ENCODE results near the gene CELA2A. TPM values are rescaled to one million over a fixed set of nuclear protein-coding genes. Genes with fewer than 3 reads are reported as not detected.
"Not testable (repeated sequence)": the region's sequence is repeated elsewhere in the genome, so short reads cannot be mapped to it uniquely, and the experiment has no call there.

The CELA2A gene
- total RNA-seq, 3 donors from 2014 or later = not detected

DNA sequence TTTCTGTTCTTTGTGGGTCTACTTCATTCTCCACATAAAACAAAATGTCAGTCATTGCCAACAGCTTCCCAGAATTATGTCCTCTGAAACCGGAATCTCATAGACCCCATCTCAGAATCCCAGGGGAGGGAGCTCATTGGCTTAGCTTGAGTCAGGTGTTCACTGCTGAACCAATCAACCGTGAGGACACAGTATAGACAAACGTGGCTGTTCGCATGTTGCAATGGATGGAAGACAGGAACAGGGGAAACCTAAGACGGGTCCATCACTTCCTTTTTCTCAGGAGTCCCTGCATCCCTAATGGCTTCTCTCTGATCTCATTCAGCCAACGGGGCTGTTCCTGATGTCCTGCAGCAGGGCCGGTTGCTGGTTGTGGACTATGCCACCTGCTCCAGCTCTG lies 9.1 kb downstream of the CELA2A start:
- no peak overlapping the region for H3K27ac ChIP-seq
- intact Hi-C loops (cut with DNase I; ENCODE audit: low total_unique reads) = no loop called here
- no peak for DNase-seq (ENCODE audit: low spot score in 2 of 2)
- TF ChIP-seq POLR2A (IDR thresholded peaks at IDR 0.05) (no peak), POLR2AphosphoS5 (IDR thresholded peaks at IDR 0.05) (no peak)
- TF ChIP-seq, protein P1, sequence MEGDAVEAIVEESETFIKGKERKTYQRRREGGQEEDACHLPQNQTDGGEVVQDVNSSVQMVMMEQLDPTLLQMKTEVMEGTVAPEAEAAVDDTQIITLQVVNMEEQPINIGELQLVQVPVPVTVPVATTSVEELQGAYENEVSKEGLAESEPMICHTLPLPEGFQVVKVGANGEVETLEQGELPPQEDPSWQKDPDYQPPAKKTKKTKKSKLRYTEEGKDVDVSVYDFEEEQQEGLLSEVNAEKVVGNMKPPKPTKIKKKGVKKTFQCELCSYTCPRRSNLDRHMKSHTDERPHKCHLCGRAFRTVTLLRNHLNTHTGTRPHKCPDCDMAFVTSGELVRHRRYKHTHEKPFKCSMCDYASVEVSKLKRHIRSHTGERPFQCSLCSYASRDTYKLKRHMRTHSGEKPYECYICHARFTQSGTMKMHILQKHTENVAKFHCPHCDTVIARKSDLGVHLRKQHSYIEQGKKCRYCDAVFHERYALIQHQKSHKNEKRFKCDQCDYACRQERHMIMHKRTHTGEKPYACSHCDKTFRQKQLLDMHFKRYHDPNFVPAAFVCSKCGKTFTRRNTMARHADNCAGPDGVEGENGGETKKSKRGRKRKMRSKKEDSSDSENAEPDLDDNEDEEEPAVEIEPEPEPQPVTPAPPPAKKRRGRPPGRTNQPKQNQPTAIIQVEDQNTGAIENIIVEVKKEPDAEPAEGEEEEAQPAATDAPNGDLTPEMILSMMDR (IDR thresholded peaks at IDR 0.05) = no peak
- H3K4me3 ChIP-seq = no peak overlapping the region
- H3K9me3 ChIP-seq = no peaks in the 10 kb centered on the region
- H3K36me3 ChIP-seq = no peaks in the 10 kb centered on the region
- H3K27me3 ChIP-seq = no peaks in the 10 kb centered on the region
- H3K4me1 ChIP-seq = no peaks in the 10 kb centered on the region

DNA sequence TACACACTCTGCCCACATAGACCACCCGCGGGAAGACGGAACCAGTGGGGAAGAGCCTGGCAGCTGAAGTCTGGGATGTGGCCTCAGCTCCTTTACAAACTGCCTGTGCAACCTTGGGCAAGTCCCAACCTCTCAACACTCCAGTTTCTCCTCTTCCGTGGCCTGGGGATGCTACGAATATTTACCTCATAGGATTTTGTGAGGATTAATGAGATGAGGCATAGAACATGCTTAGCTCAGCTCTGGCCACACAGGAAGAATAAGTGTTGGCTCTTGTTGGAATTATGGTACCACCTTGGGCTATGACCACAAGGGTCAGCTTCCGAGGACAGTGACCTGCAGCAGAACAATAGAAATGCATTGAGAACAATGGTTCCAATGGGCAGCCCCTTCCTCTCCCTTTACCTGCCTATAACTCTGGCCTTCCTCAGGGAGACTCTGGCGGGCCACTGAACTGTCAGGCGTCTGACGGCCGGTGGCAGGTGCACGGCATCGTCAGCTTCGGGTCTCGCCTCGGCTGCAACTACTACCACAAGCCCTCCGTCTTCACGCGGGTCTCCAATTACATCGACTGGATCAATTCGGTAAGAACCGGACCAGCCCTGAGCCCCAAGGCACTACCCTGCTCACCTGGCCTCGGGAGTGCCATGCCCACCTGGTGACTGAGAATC lies 10.6 kb downstream of the CELA2A start:
- H3K36me3 ChIP-seq; H3K9me3 ChIP-seq; H3K27ac ChIP-seq; H3K4me1 ChIP-seq; H3K4me3 ChIP-seq; H3K27me3 ChIP-seq; DNase-seq (ENCODE audit: low spot score in 2 of 2); intact Hi-C loops (cut with DNase I; ENCODE audit: low total_unique reads): not testable (repeated sequence)

DNA sequence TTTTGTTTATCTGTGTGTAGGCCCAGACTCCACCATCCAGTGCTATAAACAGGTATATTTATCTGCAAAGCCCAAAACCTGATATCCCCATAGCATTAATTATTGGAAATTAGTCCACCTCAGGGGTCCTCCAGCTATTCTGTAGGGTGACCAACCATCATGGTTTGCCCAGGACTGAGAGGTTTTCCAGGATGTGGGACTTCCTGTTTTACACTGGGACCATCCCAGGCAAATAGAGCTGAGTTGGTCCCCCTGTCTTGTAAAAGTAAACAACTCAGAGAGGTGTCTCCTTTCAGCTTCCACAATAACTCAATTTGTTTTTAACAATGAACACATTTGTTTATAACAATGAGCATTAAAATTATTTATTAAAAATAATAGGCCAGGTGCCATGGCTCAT lies 11.6 kb downstream of the CELA2A start:
- Histone ChIP-seq H3K9me3 (no peaks in the 10 kb centered on the region), H3K36me3 (no peaks in the 10 kb centered on the region), H3K27me3 (no peaks in the 10 kb centered on the region), H3K4me3 (no peak overlapping the region), H3K27ac (no peak overlapping the region), H3K4me1 (no peaks in the 10 kb centered on the region)
- DNase-seq (ENCODE audit: low spot score in 2 of 2) = no peak
- no peak for TF ChIP-seq POLR2A (IDR thresholded peaks at IDR 0.05)
- no peak for TF ChIP-seq POLR2AphosphoS5 (IDR thresholded peaks at IDR 0.05)
- TF ChIP-seq, protein P1 (IDR thresholded peaks at IDR 0.05) = no peak
- intact Hi-C loops (cut with DNase I; ENCODE audit: low total_unique reads) = no loop called here

DNA sequence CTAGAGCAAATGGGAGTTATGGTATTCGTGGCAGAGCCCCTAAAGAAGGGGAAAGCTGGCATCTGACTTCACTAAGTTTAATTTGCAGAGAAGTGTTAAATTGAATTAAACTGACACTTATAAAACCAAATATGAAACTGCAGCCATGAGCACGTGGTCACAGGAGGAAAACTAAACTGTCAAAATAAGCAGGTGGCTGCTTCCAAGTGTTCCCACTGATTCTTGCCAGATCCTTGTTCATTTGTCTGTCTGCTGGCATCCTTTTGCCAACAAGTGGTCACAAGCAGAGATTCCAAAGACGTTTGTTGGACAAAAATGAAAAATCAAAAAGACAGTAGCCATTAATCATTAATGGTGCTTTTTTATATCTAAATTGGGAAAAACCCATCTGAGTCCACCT lies 12.8 kb downstream of the CELA2A start:
- intact Hi-C loops (cut with DNase I; ENCODE audit: low total_unique reads) = no loop called here
- DNase-seq (ENCODE audit: low spot score in 2 of 2) = no peak
- Histone ChIP-seq H3K27me3 (no peaks in the 10 kb centered on the region), H3K9me3 (no peaks in the 10 kb centered on the region), H3K4me3 (no peak overlapping the region), H3K36me3 (no peaks in the 10 kb centered on the region), H3K4me1 (no peaks in the 10 kb centered on the region), H3K27ac (no peak overlapping the region)
- TF ChIP-seq POLR2A (IDR thresholded peaks at IDR 0.05) (no peak), POLR2AphosphoS5 (IDR thresholded peaks at IDR 0.05) (no peak)
- TF ChIP-seq, protein P1 (IDR thresholded peaks at IDR 0.05) = no peak

DNA sequence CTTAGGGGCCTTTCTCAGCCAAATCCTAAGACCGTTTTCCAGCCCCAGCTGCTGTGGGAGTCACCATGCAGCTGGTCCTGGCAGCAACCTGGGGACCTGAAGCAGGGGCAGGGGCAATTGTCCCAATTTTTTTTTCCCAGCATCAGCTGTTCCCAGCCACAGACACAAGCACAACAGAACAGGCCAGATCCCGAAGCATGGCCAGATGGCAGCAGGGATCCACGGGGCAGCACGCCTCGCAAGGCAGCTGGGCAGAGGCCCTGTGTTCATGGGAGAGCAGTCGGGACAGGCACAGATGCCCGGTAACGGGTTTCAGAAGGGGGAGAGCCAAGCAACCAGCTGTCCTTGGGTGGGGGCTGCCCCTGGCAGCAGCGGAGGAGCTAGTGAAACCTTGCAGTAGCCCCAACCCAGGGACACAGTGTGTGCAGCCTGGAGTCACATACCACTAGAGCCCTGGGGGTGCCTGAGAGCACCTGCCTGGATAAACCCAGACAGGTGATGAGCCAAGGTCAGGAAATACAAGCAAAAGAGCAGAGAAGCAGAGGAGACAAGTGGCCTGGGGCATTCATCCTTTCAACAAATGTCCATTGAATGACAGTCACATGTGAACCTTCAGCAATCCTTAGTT lies 13.4 kb downstream of the CELA2A start:
- H3K4me1 ChIP-seq; H3K27ac ChIP-seq; H3K4me3 ChIP-seq; DNase-seq (ENCODE audit: low spot score in 2 of 2); intact Hi-C loops (cut with DNase I; ENCODE audit: low total_unique reads); H3K27me3 ChIP-seq; H3K9me3 ChIP-seq; H3K36me3 ChIP-seq: not testable (repeated sequence)

DNA sequence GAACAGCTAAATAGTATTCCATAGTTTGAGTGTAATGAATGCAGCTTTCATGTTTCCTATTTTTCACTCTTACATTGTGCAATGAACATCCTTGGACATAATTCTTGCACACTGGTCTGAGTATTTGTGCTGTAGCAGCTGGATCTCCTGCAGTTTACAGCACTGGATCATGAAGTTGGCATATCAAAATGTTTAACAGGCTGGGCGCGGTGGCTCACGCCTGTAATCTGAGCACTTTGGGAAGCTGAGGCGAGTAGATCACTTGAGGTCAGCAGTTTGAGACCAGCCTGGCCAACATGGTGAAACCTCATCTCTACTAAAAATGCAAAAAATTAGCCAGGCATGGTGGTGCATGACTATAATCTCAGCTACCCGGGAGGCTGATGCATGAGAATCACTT lies 14.5 kb downstream of the CELA2A start:
- H3K27me3 ChIP-seq; DNase-seq (ENCODE audit: low spot score in 2 of 2); H3K4me1 ChIP-seq; H3K27ac ChIP-seq; H3K36me3 ChIP-seq; H3K4me3 ChIP-seq; H3K9me3 ChIP-seq; intact Hi-C loops (cut with DNase I; ENCODE audit: low total_unique reads): not testable (repeated sequence)

DNA sequence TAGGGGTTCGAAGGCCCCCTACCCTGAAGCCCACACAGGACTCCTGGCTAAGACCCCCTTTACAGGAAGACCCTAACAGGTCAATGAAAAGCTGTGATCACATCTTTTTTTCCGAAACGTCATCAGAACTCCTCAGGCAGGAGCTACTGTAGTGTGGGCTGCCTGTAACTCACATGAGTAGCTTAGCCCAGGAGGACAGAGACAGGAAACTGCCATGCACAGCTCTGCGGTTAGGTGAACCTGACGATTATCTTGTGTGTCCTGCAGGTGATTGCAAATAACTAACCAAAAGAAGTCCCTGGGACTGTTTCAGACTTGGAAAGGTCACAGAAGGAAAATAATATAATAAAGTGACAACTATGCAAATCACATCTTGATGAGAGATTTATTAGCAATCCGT lies 15.2 kb downstream of the CELA2A start:
- H3K4me3 ChIP-seq; H3K27me3 ChIP-seq; intact Hi-C loops (cut with DNase I; ENCODE audit: low total_unique reads); DNase-seq (ENCODE audit: low spot score in 2 of 2); H3K27ac ChIP-seq; H3K36me3 ChIP-seq; H3K9me3 ChIP-seq; H3K4me1 ChIP-seq: not testable (repeated sequence)

All from breast epithelium (tissue), 4 donors.